GM21528 (cell line): ENCODE measurements around the gene FBLL1.
A peak's percentile ranks its signal among the peaks of the same experiment; 100 is the strongest.
"Not testable (repeated sequence)": the region's sequence is repeated elsewhere in the genome, so short reads cannot be mapped to it uniquely, and the experiment has no call there.

Experiments used
- ATAC-seq: cut with Tn5 transposase; IDR thresholded peaks from one replicate; pipeline ENCODE4 v1.9.1; 2021; ENCODE audit warnings: mild to moderate bottlenecking, moderate library complexity; ENCODE audit not compliant: unreplicated experiment, low FRiP score

FBLL1 gene

DNA sequence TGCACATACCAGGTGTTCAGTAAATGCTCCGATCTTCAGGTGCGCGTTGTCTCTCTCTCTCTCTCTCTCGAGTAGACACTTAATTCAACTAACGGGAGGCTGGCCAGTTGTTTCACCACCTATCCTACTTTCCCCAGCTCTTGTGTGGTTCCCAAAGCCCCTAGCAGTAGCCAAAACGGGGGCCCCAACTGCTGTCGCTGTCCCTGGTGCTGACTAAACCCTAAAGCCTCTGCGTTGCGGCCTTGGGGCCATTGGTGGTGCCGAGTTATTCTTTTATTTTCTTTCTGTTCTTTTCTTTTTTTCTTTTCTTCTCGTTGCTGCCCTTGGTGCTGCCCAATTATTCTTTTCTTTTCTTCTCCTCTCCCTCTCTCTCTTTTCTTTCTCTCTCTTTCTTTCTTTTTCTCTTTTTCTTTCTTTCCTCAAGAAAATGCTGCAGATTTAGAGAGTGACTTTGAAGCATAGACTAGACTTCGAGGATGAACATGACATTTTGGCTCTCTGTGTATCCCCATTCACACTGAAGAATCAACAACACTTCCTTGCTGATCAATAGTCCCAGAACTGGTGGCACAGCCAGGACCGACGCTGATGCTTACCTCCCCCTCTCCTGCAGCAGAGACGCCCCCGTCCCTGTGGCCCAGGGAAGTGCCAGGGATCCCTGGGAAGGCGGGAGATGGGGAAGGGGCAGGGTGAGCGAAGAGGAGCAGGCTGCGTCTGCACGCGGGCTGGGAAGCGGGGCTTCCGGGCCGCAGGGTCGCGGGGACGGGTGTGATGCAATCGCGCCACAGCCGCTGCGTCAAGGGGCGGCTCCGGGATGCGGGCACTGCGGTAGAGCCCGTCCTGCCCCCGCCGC, at the start of gene FBLL1:
FBLL1 (plus strand) TSS at position 785 of the 853 bp plus-strand sequence. CDS start 200 bp downstream, outside the sequence.
- ATAC-seq: no peak

DNA sequence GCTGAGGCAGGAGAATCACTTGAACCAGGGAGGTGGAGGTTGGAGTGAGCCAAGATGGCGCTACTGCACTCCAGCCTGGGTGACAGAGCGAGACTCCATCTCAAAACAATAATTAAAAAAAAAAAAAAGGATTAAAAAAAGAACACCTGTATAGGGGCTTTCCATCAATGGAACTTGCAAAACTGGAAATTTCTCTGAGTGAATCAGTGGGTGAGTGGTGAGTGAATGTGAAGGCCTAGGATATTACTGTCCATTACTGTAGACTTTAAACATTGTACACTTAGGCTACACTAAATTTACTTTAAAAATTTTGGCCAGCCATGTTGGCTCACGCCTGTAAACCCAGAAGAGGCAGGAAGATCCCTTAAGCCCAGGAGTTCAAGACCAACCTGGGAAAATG, 48.5 kb upstream of the FBLL1 start:
- no peak for ATAC-seq

DNA sequence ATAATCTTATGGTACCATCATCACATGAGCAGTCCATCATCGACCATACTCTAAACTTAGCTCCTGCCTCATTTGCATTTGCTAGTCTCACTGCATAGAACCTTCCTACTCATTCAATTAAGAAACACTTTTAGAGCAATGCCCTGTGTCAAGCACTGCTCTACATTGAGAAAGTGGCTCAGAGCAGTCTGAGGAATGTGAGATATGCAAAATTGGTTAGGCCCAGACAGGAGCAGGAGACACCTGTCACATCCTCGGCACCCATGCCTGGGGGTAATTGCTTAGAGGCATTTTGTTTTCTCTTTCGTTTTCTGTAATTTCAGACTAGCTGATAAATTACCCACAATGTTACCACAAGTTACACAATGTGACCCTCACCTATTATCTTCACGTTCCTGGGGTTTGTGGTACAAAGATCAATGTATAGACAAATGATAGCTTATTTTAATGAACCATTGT, 47.7 kb upstream of the FBLL1 start:
- ATAC-seq: peak; percentile 99

- ATAC-seq: no peak
Observed at GRCh38 chr5:168482361-168482760, 46.7 kb upstream of the FBLL1 start.

DNA sequence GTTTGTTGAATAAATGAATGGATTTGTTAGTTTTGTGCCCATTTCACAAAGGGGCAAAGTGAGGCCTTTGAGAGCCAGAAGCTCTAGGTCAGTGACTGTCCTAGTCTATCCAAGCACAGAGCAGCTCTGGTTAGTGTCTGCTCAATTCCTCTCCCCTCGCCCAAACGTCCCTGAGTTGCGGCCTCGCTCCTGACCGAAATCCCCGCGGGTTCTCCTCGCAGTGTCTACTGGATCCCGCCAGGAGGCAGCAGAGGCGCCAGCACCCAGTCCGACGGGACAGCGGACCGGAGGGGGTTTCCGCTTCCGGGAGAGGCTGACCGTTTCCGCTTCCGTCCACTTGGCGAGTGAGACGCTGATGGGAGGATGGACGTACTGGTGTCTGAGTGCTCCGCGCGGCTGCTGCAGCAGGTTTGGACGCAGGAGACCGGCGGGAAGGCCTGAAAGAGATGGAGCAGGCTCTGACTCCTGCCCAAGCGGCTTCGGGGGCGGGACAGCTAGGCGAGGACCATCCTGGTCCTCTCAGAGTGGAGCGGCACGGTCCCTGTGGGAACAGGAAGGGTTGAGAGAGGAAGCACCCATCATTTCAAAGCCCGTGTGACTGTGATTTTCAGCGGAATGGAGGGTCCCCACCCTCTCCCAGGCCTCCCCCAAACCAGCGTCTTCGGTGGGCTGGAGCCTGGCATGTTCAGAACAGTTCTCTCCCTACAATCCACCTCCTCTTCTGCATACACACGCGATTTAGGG, 42.8 kb upstream of the FBLL1 start, which contains the start of gene RARS1:
RARS1 (plus strand) TSS at position 336 of the 744 bp plus-strand sequence; CDS start at position 364, 28 bp downstream.
- ATAC-seq: peak; percentile 86

DNA sequence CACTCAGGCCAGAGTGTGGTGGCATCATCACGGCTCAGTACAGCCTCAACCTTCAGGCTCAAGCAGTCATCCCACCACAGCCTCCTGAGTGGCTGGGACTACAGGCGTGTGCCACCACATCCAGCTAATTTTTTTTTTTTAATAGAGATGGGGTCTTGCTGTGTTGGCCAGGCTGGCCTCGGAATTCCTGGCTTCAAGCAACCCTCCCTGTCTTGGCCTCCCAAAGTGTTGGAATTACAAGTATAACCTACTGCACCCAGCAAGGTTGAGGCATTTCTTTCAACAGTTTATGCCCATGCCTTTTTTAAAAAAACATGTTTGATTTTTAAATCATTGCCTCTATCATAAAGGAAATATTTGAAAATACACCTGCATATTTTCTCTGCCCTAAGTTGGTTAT, 40.0 kb upstream of the FBLL1 start:
- ATAC-seq: no peak

- no peak for ATAC-seq
Observed at GRCh38 chr5:168494057-168494555, 35.0 kb upstream of the FBLL1 start.

DNA sequence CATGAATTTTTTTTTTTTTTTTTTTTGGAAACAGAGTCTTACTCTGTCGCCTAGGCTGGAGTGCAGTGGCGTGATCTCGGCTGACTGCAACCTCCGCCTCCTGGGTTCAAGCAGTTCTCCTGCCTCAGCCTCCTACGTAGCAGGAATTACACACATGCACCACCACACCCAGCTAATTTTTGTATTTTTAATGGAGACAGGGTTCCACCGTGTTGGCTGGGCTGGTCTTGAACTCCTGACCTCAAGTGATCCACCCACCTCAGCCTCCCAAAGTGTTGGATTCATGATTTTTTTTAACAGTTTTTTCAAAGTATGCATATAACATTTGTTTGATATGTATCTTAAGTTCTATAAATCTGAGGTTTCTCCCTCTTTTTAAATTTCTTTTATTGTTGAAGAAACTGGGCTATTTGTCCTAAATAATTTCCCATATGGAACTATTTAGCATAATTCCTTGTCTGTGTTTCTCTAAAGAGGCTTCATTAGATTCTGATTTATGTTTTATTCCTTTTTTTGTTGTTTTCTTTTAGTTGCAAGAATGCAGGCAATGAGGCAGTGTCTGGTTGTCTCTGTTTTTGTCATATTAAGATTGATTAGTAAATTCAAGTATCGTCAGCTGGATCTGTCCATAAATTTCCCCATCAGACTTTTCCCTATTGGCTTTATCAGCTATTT, 26.4 kb upstream of the FBLL1 start:
- ATAC-seq: no peak

DNA sequence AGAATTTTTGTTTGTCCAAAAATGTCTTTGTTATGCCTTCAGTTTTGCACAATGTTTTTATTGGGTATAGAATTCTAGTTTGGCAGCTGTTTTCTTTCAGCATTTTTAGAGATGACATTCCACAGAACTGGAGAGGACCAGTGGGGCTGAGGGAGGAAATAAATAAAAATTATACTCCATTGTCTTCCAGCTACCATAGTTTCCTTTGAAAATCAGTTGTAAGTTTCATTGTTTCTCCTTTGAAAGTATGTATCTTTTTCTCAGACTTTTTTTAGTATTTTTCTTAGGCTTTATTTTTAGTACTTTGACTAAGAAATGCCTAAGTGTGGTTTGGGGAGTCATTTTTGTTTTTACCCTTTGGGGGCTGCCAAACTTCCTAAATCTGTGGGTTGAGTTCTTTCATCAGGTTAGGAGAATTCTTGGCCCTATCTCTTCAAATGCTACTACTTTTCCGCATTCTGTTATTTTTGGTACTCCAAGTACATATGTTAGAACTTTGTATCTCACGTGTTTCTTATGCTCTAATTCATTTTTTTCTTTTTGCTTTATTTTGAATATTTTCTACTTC, 15.2 kb upstream of the FBLL1 start:
- no peak for ATAC-seq

DNA sequence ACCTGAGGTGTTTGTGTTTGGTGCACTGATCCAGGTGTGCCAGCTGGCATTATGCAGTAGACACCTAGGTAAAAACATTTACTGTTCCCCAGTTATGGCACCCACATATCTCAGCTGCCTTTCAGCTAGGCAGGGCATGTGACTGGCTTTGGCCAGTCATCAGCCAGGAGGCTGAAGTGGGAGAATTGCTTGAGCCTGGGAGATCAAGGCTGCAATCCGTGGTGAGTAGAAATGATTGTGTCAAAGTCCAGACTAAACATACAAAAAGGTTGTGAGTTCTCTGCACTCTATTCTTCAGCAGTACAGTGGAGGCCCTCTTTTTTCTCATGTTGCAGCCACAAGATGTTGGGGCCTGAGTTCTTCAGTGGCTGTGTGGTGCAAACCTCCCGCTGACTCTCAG, 3.2 kb upstream of the FBLL1 start:
- ATAC-seq: no peak

DNA sequence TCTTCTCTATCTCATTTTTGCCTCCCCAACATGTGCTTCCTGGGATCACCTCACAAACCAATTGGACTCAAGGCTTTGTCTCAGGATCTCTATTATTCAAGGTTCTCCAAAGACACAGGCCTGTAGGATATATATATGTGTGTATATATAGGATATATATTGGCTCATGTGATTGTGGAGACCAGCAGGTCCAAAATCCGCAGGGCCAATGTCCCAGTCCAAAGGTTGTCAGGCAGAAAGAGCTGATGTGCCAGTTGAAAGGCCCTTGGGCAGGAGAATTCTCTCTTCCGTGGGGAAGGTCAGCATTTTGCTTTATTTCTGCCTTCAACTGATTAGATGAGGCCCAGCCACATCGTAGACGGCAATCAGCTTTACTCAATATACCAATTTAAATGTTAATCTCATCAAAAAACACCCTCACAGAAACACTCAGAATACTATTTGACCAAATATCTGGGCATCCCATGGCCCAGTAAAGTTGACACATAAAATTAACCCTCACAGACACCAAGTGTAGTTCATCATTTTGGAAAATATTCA, 1.3 kb upstream of the FBLL1 start:
- ATAC-seq: no peak

- no peak for ATAC-seq
Observed at GRCh38 chr5:168529374-168530234, 499 bp downstream of the FBLL1 start.

DNA sequence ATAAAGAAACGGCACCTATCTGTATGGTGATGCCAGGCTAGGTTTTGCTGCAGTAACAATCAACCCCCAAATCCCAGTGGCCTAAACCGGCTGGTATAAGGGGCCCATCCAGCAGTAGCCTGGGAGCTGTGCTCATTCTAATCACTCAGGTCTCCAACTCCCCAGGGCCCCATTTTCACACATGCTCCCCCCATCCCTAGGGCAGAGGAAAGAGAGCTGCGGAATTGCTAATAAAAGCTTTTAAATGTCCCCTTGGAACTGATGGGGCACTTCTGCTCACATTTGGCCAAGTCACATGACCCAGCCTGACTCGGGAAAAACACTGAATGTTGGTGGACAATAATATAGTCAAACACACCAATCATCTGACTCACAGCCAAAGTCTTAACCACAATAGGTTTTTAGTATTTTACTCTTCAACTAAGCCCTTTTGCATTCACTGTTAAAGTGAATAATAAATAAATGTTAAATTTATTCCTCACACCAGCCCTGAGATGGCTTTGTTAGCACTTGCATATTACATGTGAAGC, 1.6 kb downstream of the FBLL1 start:
- ATAC-seq: no peak

DNA sequence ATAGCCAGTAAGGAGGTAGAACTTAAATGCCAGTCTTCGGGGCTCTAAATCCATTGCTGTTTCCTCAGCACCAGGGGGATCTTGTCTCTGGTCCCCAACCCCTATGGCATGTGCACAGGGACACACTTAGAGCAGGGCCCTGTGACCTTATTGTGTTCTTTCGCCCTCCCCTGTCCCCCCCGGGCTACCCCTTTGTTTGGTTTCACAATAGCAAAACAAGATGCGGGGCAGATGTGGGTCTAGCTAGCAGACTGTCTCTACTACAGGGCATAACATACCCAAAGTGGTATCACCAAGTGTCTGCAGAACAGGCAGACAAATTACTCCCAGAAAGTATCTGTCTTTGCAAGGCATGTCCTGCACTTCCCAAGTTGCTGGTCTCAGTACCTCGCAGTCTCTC, 2.1 kb downstream of the FBLL1 start:
- ATAC-seq: no peak

- no peak for ATAC-seq
Observed at GRCh38 chr5:168531987-168532864, 3.1 kb downstream of the FBLL1 start.

GRCh38 chr5:168534351-168534750, 5.2 kb downstream of the FBLL1 start:
- not testable (repeated sequence) for ATAC-seq

GRCh38 chr5:168537176-168537575, 8.1 kb downstream of the FBLL1 start:
- no peak for ATAC-seq

DNA sequence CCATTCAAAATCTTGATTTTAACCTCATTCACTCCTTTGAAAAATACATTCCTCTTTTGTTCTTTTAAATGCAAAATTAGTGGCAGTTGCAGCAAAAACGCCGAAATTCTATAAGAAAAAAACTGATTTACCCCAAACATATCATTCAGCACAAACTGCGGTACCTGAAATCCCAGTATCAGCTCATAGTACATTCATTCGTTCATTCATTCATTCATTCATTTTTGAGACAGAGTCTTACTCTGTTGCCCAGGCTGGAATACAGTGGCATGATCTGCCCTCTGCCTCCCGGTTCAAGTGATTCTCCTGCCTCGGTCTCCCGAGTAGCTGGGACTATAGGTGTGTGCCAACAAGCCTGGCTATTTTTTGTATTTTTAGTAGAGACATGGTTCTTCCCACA, 20.4 kb downstream of the FBLL1 start:
- no peak for ATAC-seq
